Renal cortical epithelial cell (primary cell): ENCODE results near the gene MUS81. TPM values are rescaled to one million over a fixed set of nuclear protein-coding genes. Genes with fewer than 3 reads are reported as not detected.
"Not testable (repeated sequence)": the region's sequence is repeated elsewhere in the genome, so short reads cannot be mapped to it uniquely, and the experiment has no call there.

Experiments used
- DNase-seq: peaks from one replicate; pipeline ENCODE4 v3.0.0-alpha.2; 2011; ENCODE audit warnings: low read depth
- total RNA-seq: library from RNA; depleted of rRNA; stranded (reverse); fragments of >200 nt; gene quantifications from 2 replicates; pipeline ENCODE4 v1.2.3, GENCODE V29; 2014

The MUS81 gene, protein sequence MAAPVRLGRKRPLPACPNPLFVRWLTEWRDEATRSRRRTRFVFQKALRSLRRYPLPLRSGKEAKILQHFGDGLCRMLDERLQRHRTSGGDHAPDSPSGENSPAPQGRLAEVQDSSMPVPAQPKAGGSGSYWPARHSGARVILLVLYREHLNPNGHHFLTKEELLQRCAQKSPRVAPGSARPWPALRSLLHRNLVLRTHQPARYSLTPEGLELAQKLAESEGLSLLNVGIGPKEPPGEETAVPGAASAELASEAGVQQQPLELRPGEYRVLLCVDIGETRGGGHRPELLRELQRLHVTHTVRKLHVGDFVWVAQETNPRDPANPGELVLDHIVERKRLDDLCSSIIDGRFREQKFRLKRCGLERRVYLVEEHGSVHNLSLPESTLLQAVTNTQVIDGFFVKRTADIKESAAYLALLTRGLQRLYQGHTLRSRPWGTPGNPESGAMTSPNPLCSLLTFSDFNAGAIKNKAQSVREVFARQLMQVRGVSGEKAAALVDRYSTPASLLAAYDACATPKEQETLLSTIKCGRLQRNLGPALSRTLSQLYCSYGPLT
- total RNA-seq: 37.0 and 52.4 TPM in 2 replicates

DNA sequence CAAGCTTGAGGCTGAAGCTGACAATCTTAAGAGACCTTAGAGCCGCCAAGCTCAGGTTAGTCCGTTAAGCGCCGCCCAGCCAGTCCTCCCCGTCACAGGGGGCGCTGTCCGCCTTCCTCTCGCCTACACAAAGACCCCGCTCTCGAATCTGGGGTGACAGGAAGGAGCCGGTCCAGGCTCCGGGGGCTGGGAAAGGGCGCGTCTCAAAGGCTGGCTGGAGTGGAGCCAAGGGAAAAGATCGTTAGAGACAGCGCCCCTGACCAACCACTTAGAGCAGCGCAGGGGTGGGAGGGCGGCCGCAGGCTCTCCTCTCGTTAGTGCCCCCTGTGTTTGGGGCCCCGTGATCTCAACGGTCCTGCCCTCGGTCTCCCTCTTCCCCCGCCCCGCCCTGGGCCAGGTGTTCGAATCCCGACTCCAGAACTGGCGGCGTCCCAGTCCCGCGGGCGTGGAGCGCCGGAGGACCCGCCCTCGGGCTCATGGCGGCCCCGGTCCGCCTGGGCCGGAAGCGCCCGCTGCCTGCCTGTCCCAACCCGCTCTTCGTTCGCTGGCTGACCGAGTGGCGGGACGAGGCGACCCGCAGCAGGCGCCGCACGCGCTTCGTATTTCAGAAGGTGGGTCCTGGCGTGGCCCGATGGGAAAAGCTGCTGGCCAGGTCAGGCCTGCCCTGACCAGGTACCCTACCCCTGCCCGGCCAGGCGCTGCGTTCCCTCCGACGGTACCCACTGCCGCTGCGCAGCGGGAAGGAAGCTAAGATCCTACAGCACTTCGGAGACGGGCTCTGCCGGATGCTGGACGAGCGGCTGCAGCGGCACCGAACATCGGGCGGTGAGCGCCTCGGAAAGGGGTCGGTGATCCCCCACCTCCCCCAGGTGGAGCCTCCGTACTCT lies at the start of gene MUS81:
TSS of gene MUS81 (plus strand) at position 156 of the 887 bp plus-strand sequence. CDS start at position 477, 321 bp downstream.
- peak; percentile 93 for DNase-seq

DNA sequence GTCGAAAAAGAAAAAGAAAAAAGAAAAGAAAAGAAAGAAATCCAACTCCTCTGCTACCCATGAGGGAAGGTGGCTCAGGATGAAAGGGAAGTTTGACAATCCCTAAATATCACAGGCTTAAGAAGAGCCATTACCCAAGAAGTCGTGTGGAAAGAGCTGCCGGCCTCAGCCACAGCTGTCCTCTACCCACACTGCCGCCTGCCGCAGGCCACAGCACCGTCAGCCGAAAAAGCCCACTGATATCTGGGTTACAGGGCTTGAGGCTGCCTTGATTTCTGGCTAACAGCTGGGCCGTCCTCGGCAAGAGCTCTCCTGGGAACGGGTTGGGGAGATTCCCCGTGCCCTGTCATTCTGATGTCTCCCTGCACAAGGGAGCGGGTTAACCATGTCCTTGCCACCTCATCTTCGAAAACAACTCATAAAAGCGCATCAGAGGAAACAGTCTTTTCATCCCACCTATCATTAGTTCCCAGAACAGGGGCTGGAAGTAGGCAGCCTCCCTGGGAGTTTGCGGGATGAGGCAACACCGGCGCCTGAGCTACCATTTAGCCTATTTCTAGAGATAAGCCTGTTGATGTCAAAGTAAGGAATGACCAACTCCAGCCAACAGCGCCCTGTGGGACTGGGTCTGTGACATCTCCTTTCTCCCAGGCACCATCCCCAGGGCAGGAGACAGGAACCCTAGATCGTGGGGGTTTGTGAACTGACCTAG lies 48.3 kb upstream of the MUS81 start:
- no peak for DNase-seq

GRCh38 chr11:65814131-65814985 lies 45.9 kb upstream of the MUS81 start:
- peak; percentile 34 for DNase-seq

DNA sequence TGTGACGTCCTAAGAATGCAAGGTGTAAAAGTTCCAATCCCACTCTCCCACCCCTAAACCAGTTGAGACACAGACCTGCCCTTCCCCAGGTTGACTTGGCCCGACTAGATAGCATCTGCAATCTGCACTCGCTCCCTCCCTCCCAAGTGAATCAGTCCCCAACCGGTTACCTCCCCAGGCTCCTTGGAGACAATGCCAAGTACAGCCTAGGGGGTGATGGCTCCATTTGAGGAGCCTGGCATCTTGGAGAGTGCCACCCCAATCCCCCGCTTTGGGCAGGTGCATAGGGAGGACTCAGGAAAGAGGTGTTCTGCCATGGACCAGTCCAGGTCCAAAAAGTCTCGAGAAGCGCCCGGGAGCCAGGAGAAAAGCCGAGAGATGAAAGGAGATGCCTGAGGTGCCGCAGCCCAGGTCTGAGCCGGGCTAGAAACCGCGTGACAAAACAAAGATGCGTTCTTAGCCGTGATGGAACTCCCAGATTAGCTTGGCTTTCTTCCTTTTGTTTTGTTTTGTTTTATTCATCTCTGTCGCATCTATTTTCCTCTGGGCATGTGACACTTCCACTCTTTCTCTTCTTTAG lies 45.2 kb upstream of the MUS81 start:
- no peak for DNase-seq

- DNase-seq: no peak
These were observed 43.5 kb upstream of the MUS81 start for GRCh38 chr11:65816696-65817095.

- peak; percentile 11 for DNase-seq
These were observed 42.9 kb upstream of the MUS81 start for GRCh38 chr11:65817312-65817834.

- DNase-seq: peak; percentile 55
These were observed 42.2 kb upstream of the MUS81 start for GRCh38 chr11:65817835-65818680.

DNA sequence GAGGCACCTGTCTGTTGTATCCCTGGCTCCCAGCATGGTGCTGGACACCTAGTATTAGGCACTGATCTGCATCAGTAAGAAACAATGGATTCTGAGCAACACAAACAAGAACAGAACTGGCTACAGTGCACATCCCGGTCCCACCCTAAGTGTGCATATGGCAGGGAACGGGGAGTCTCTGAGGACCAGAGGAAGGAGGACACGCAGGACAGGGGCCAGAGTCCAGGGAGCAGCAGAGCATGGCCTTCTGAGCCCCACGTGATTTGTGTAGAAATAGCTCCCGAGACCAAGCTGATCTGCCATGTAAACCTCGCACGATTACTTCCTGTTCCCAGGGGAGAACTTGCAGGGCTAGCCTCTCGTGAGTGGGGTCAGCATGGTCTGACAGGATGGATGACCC lies 39.1 kb upstream of the MUS81 start:
- DNase-seq: peak; percentile 23

DNA sequence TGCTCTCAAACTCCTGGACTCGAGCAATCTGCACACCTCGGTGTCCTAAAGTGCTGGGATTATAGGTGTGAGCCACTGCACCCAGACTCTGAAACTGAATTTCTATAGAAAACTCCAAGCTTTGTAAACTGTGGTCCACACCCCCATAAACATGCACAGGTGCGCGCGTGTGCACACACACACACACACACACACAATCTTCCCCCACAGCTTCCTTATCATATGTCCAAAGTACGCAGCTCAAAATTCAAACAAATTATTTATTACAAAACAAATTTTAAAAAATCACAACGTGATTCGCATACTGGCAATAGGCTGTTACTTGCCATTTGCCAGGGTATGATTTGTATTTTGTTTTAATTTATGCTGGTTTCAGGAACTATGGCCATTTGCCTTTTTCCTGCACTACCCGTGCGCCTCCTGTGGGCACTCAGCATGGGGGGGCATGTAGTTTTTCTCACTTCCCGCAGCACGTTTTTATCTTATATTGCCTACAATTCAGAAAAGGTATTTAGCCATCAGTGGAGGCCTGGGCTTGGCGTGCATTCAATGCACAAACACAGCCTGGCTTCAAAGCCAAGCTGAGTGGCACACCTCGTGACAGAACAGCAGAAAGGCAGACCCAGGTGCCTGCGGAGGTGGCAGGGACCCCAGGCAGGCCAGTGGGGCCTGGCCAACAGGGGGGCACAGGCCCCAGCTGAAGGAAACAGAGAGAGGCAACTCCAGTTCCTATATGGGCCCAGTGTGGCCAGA lies 37.3 kb upstream of the MUS81 start:
- no peak for DNase-seq

DNA sequence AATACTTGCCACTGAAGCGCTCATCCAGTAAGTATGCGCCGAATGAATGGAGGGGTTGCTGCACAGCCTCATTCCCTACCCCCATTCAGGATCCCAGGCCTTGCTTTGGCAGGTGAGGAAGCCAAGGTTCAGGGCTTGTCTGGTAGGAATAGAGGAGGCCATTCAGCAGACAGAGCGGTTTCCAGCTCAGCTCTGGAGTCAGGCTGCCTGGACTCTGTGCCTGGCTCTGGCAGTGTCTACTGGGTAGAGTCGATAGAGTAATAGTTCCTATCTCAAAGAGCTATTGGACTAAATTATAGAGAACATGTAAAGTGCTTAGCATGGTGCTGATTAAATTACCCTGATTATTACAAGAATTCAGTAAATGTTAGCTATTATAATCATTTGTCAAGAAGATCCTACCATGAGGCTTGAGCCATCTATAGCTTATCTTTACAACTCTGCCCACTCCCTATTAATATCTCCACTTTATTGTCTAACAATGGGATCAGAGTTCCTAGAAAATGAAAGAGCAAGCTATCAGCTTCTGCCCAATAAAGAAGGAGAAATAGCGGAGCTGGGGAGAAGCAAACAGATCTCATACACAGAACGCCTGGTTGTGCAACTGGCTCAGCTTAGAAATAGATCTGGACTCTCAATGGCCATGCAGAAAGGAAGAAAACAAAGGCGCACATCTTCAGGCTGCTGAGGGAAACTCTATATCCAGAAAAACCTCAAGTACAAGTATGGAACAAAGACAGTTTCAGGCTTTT lies 33.1 kb upstream of the MUS81 start:
- DNase-seq: no peak

DNA sequence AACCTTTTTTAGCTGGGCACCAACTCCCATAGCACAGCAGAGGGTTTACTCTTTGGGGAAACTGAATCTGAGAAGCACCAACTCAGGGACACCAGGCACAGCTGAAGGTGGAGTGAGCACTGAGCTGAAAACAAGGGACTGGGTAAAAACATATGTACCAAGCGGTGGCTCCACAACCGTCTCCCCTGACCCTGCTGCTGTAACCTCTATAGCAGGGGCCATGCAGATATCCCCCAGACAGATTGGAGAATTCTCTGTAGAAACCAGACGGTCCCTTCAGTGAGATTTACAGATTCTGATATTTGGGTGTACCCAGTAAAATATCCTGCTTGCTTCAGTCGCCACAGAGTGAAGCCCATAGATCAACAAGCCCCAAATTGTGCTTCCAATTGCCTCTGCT lies 30.8 kb upstream of the MUS81 start:
- DNase-seq: no peak

GRCh38 chr11:65832231-65832630 lies 28.0 kb upstream of the MUS81 start:
- not testable (repeated sequence) for DNase-seq

DNA sequence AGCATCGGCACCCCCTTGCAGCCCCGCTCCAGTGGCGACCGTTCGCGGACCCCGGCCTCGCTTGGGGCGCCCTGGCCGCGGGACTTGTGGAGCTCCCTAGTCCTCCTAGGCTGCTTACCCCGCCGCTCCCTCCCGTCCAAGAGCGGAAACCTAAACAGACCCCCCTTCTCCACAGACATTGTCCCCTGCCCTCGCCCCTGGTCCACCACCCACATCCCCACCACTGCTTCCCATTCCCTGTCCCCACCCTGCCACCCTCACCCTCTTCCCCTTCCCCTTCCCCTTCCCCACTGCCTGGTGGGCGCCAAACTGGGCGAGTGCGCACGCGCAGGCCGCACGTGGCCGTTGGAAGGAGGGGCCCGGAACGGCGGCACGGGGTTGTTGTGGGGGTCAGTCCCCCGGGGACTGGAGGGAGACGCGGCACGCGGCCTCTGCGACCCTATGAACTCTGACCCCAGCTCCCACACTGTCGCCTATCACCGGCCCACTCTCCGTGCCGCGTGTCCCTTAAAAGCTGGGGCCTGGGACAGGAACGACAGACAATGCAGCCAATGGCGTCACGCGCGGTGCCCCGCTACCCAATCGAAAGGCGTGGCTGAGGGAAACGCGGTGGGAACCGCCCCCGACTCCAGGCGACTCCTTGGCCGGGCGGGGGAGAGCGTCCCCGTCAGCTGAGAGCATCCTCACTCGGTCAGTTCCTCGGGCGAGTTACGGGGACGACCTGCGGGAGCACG lies 26.8 kb upstream of the MUS81 start, which contains the start of gene SNX32:
TSS of gene SNX32 (plus strand) at position 667 of the 734 bp plus-strand sequence. CDS start 103 bp downstream, outside the sequence.
- peak; percentile 71 for DNase-seq

- DNase-seq: no peak
These were observed 26.0 kb upstream of the MUS81 start for GRCh38 chr11:65834202-65834601.

DNA sequence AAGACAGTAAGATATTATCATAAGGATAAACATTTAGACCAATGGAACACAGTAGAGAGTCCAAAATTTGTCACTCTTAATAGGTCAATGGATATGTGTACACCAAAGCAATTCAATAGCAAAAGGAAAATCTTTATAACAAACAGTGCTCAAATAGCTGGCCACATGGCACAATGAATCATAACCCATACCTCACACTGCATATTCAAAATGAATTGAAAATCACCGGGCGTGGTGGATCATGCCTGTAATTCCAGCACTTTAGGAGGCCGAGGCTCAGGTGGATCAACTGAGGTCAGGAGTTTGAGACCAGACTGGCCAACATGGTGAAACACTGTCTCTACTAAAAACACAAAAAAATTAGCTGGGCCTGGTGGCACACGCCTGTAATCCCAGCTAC lies 18.1 kb upstream of the MUS81 start:
- no peak for DNase-seq

GRCh38 chr11:65843811-65844210 lies 16.4 kb upstream of the MUS81 start:
- DNase-seq: no peak
